SK-N-MC (cell line): ENCODE results near the gene KCNH1.

Experiments used
- EZH2 ChIP-seq: fragments of 200-600 bp; sonication (generic); IDR thresholded peaks from one replicate; pipeline ENCODE4 v1.6.1; 2017; ENCODE audit warnings: antibody characterized with exemption
- FOXP2 ChIP-seq: optimal IDR thresholded peaks from 2 replicates; pipeline ENCODE3; 2011; ENCODE audit warnings: mild to moderate bottlenecking, moderate library complexity; ENCODE audit not compliant: insufficient read depth; ENCODE audit errors: extremely low read length, control extremely low read depth
- POLR2AphosphoS5 ChIP-seq: IDR thresholded peaks from 2 replicates; pipeline ENCODE4 v1.6.1; 2012; ENCODE audit warnings: mild to moderate bottlenecking, low read depth, low read length, borderline replicate concordance

- TF ChIP-seq EZH2, result no peak
- TF ChIP-seq POLR2AphosphoS5, result no peak
- no peak for TF ChIP-seq FOXP2
Observed at GRCh38 chr1:210797422-210797821, 336.5 kb downstream of the KCNH1 start.
